Stimulated activated CD4-positive, alpha-beta T cell treated with anti-CD3 and anti-CD28 coated beads, TNF-alpha, amount 100 ng/mL, for 24 hours (primary cell): ENCODE measurements around the gene CTTNBP2NL.
"Not testable (repeated sequence)": the region's sequence is repeated elsewhere in the genome, so short reads cannot be mapped to it uniquely, and the experiment has no call there.

ENCODE experiments used
- DNase-seq, 3 experiments: peaks; one replicate each; pipeline ENCODE4 v3.0.0-alpha.2; 2020; ENCODE audit warnings: low read depth in 3 of 3

CTTNBP2NL gene

DNA sequence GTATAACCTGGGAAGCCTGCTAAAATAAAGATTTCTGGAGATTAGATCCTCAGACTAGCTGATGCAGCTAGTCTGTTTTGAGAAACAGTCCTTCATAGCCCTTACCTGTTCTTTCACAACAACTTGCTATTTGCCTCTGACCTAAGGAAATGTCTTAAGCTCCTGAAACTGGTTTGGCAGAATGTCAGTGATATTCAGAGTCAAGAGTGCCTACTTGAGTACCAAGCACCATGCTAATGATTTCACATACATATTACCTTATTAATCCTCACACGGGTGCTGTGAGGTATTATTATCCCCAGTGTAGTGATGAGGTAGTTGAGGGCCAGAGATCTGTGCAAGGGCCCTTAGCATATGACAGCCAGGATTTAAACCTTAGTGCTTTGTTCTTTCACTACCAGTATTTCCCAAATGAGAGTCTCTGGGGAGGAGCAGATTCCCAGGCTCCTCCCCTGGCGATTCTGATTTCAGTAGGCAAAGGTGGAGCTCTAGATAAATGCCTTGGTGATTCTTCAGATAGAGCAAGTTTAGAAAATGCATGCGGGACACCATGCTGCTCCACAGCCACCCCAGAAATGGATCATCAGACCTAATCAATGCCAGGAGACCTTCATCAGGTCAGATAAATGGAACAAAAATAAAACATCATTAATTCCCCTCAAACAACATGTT is 65.3 kb downstream of the CTTNBP2NL start:
- no peak for DNase-seq

DNA sequence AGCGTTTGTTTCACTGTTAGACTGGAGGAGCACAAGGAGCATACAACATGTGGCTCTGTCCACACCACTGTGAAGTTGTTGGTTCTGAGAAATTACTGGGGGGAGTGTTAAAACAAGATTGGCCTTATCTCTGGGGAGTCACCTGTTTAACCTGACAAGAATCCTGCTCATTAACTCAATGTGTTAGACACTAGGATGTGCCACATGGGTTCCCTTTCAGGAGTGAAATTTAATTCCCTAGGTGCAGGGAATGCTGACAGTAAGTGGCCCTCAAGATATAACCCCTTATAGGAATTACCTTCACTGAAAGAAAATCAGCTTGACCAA is 66.9 kb downstream of the CTTNBP2NL start:
- DNase-seq, result no peak

DNA sequence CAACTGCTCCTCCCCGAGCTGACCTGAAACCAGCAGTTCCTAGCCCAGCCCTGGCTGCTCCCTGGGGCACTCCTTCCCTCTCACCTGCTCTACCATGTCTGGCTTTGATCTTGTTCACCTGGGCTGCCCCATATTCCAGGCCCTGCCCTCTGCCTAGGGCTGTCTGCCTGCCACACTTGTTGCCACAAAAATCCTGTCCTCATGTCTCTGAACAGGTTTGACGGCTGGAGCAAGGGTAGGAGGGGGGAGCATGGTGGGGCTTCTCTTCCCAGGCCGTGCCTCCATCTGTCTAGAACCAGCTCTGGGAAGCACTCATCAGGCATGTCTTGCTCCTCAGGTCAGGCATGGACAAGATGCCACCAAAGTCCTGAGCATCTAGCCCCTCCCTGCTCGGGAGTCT is 68.5 kb downstream of the CTTNBP2NL start:
- no peak for DNase-seq

DNA sequence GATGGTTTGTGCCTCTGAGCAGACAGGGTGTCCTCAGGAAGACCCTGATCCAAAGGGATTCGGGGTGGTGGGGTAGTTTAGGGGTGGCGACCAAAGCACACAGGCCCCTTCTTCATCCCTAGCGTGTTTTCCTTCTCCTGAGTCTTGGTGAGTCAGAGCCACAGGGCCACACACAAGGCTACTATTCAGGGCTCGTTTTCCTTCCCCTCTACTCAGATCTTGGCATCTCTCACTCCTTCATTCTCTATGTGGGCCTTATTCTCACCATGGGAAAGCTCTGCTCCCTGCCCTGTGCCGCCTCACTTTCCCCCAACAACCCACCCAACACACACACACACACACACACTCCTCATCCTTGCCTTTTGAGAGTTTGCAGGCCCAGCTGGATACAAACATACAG is 69.1 kb downstream of the CTTNBP2NL start:
- no peak for DNase-seq

DNA sequence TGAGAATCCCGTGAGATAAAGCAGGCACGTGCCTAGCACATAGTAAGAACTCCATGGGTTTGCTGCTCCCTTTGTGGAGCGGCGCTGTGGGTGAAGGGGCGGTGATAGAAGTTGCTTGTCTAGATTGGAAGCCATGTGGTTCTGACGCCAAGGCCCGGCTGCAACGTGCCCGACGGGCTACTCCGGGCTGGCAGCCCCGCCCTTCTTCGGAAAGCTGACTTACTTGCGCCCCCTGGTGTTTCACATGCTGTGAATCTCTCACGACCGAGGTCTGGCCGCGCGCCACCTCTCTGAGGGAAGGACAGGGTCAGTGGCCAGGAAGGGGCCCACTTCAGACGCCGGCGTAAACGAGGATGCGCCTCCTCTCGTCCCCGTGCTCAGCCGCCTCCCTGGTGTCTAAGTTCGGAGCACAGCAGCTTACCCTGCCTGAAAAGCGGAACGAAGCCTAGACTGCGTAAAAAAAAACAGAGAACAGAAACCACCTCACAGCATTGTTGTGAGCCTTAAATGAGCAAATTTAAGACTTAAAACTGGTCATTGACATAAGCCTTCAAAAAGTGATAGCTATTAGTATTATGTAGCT is 70.2 kb downstream of the CTTNBP2NL start:
- DNase-seq, result peak; percentile 74 to 84 (median 79)

DNA sequence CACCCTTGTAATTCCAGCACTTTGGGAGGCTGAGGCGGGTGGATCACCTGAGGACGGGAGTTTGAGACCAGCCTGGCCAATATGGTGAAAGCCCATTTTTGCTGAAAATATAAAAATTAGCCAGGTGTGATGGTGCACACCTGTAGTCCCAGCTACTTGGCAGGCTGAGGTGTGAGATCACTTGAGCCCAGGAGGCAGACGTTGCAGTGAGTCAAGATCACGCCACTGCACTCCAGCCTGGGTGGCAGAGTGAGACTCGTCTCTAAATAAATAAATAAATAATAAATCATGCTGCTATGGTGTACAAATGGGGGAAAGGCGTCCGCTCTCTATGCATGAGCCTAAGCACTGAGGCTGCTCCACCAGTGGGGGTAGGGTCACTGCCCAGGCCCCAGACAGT is 74.3 kb downstream of the CTTNBP2NL start:
- not testable (repeated sequence) for DNase-seq

DNA sequence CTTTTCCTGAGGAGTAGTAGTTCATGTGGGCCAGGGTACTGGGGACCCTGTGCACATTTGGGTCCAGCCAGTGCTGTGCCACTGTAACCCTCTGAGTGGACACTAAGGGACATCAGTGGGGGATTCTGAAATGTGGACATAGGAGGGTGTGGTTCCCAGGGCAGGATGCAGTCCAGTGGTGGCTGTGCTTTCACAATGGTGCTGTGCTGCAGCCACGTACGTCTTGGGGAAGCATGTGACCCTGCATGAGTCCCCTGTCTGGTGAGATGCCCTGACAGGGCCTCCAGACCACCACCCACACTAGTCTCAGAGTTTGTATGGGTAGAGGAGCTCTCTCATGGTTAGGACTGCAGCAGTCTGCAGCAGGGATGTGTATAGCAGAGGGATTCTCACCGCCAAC is 75.0 kb downstream of the CTTNBP2NL start:
- DNase-seq, result no peak

DNA sequence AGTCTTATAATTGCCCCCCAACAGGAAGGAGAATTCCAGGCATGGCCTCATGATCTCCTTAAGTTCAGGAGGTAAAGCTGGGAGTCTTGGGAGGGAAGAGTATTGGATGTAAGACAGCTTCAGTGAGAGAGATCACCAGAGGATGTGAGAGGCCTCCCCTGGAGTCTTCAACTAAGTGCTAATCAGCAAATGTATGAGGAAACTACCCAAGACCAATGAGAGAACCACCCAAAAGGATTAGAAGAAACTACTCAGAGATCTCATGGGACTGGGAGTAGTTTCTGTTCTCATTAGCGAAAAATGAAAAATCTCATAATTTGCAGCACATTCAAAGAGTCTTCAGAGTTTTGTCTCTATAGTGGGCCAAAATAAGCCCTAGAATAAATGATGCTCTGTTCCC is 76.1 kb downstream of the CTTNBP2NL start:
- DNase-seq, result no peak

DNA sequence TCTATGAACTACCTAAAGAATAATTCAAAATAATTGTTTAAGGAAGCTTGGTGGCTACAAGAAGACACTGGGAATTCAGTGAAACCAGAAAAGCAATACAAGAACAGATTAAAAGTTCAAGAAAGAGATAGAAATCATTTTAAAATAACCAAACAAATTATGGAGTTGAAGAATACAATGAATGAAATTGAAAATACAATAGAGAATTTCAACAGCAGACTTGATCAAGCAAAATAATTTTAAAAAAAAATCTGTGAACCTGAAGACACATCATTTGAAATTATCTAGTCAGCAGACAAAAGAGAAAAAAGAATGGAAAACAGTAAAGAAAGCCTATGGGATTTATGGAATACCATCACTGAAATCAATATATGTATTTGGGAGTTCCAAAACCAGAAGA is 81.5 kb downstream of the CTTNBP2NL start:
- no peak for DNase-seq

DNA sequence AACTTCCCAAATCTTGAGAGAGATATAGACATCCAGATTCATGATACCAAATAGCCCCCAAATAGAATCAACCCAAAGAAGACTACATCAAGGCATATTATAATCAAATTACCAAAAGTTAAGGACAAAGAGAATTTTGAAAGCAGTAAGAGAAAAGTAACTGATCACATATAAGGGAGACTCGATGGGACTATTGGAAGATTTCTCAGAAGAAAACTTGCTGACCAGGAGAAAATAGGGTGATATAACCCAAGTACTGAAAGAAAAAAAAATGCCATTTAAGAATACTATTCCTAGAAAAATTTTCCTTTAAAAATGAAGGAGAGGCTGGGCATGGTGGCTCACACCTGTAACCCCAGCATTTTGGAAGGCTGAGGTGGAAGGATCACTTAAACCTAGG is 82.3 kb downstream of the CTTNBP2NL start:
- DNase-seq, result no peak

DNA sequence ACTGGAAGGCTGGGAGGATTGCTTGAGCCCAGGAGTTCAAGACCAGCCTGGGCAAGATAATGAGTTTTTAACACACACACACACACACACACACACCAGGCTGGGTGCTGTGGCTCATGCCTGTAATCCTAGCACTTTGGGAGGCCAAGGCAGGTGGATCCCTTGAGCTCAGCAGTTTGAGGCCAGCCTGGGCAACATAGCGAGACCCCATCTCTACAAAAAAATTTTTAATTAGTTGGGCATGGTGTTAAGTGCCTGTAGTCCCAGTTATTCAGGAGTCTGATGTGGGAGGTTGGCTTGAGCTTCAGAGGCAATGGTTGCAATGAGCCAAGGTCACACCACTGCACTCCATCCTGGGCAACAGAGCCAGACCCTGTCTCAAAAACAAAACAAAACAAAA is 90.0 kb downstream of the CTTNBP2NL start:
- not testable (repeated sequence) for DNase-seq

DNA sequence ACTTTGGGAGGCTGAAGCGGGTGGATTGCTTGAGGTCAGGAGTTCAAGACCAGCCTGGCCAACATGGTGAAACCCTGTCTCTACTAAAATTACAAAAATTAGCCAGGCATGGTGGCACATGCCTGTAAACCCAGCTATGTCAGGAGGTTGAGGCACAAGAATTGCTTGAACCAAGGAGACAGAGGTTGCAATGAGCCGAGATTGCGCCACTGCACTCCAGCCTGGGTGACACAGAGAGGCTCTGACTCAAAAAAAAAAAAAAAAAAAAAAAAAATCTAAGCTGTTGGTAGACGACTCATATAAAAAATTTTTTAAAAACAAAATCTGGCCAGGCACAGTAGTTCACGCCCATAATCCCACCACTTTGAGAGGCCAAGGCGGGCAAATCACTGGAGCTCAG is 91.7 kb downstream of the CTTNBP2NL start:
- DNase-seq, result not testable (repeated sequence)

DNA sequence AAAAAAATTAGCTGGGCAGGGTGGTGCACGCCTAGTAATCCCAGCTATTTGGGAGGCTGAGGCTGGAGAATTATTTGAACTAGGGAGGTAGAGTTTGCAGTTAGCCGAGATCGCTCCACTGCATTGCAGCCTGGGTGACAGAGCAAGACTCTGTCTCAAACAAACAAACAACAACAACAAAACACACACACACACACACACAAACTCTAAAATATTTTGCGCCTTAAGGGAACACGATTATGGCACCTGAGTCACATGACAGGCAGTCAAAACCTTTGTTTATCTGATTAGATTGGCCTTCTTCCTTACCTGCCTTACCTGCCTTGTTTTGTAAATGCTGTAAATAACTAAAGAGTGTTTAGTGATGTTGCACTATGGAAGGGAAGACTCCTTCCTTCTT is 92.1 kb downstream of the CTTNBP2NL start:
- DNase-seq, result no peak

DNA sequence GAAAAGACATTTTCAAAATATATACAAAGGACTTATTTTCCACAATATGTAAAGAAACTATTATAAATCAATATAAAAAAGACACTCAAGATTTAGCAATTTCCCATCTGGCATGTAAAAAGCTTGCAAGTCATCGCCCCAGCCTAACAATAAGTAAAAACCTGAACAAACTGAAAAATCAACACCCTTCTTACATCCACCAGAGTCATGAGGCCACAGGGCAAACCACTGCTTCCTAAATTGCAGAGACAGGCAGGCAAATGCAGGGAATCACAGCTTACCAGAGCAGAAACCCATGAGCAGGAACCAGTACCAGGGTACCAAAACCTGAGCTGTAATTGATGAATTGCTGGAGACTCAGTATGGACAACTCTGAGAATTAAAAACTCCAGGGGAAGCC is 96.1 kb downstream of the CTTNBP2NL start:
- no peak for DNase-seq

DNA sequence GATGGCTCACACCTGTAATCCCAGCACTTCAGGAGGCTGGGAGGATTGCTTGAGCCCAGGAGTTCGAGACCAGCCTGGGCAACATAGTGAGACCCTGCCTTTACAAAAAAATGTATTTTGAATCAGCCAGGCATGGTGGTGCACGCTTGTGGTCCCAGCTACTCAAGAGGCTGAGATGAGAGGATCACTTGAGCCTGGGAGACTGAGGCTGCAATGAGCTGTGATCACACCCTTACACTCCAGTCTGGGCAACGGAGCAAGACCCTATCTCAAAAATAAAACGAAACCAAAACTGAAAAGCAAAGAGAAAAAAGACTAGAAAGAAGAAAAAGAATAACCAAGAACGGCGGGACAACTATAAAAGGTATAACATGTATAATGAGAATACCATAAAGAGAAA is 97.3 kb downstream of the CTTNBP2NL start:
- no peak for DNase-seq

DNA sequence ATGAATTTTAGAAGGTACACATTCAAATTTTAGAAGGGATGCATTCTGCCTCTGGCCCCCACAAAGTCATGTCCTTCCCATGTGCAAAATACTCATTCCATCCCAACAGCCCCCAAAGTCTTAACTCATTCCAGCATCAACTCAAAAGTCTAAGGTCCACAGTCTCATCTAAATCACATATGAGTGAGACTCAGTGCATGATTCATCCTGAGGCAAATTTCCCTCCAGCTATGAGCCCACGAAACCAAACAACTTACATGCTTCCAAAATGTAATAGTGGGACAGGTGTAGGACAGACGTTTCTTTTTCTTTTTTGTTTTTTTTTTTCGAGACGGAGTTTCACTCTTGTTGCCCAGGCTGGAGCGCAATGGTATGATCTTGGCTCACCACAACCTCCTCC is 100.3 kb downstream of the CTTNBP2NL start:
- DNase-seq, result no peak

DNA sequence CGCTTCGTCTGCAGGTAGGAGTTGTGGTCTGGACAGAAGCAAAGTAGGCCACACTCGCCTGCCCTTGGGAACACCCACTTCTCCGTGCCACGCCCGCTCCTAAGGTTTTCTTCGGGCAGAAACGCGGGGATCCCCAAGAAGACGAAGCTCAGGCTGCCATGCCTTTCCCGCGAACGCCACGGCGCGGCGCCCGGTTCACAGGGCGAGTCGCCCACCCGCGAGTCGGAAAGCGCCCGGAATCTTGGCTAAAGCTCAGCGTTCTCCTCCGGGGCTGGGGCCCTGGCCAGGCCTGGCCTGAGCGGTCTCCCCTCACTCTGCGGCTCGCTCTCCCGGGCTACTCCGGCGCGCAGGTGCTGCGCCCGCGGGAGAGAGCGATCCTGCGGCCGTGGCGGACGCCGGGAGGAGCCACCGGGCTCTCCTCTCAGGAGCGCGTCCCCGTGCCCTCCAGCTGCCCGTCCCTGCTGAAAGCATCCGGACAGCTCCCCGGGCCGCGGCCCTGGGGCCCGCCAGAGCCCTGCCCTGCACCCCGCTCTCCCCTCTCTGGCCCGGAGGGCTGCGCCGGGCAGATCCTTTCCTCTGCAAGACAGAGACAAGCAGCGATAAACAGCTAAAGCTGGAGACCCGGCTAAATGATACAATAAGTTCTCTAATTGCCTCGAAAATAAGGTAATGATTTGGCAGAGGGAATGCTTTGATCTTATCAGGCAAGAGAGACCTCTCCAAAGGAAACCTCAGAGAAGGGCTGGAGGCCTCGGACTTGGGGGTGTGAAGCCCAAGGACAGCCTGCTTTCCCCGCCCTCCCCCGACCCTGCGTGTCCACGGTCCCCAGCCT is 106.0 kb downstream of the CTTNBP2NL start:
- peak; percentile 29 to 60 (median 33) for DNase-seq

DNA sequence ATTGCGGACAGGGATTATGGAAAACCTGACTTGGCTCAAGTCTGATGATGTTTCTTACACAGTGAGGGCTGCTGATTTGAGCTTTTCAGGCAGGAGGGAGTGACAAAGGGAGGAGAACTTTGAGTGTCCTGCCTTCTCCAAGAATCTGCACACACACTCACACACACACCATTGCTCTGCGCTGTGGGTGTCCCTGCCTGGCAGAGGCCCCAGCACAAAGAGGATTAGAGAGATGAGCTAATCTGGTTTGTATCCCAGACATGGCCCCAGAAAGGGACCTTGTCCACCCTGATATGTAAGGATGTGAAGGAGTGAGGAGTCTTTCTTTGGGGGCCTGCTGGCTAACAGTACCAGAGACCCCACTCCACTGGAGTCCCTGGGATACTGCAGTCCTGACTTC is 106.8 kb downstream of the CTTNBP2NL start:
- DNase-seq, result no peak

DNA sequence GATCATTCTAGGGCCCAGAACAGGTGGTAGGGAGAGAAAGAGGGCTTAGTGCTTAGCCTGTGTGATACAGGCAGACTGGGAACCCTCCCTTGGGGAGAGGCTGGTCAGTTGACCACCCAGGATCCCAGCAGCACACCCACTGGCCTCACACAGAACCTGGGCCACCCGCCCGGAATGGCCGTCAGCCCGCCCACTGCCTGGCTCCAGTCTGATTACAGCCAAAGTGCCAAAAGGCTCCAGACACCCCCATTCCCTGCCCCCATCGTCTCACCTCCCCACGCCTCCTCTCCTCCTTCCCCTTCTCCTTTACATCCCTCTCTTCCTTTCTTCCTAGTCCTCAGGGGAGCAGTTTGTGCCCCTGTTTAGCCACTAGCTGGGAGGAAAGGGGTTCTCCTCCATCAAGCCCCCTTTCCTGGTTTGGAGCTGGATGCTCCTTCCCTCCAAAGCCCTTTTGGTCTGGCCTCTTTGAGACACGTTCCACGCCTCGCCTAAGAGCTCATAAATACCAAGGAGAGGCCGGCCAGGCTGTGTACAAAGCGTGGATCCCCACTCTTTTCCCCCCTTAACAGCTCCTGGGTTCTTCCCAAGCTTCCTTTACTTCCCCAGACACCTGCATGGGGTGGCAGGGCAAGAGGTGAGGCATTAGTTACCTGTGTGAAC is 108.1 kb downstream of the CTTNBP2NL start:
- no peak for DNase-seq

DNA sequence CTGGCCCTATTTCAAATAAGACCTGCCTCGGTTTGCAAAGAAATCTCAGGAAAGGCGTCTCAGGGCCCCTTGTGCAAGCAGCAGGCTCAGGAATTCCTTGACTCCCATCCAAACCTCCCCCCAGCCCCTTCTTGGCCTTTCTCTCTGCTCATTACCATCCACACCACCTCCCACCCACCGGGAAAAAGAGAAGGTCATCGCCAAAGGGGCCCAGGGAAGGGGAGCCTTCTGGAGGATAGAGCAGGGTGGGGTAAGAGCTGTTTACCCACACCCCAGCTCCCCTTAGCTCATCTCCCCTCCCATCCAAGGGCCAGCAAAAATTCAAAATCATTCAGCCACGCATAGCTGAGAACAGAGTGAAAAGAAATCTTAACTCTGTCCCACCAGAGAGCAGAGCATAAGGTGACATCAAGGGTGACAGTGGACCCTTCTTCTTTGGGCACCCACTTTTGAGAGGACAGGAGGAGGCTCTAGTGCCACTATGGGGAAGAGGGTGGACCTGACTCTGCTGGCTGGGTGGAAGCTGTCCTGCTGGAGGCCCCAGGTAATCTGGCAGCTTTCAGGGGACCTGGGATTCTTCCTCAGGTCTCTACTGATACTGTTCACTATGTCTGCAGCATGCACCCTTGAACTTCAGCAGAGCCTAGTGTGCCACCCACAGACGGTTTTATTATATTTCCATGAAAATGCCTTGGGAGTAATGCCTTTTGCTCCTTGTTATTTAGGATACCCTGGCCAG is 108.8 kb downstream of the CTTNBP2NL start:
- no peak for DNase-seq

DNA sequence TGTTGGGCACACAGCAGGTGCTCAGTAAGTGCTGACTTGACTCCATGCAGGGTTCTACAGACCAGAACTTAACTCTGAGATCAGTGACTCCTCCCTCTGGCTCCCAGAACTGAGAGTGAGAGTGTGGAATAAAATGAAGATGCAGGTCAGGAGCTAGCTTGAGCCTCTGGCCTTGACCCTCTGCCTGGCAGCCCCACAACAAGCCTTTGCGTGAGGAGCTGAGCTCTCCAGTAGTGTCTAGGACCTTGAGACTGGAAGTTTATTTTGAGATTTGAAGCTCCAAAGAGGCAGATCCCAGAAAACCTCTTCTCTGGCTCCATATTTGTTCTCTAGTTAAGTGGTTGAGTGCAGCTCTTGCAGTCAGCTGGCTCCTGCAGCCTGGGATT is 109.4 kb downstream of the CTTNBP2NL start:
- no peak for DNase-seq

DNA sequence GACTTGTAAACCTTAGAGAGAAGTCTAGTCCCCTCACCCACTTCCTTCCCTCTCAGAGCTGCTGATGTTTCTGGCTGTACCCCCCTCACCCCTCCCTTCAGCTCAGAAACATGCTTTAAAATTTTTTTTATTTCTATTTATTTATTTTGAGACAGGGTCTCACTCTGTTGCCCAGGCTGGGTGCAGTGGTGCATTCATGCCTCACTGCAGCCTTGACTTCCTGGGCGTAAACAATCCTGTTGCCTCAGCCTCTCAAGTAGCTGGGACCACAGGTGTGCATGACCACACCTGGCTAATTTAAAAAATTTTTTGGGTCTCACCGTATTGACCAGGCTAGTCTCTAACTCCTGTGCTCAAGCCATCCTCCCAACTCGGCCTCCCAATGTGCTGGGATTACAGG is 109.9 kb downstream of the CTTNBP2NL start:
- no peak for DNase-seq
